Liver (tissue), 9 donors: ENCODE measurements around the gene PLXNB1. TPM values are rescaled to one million over a fixed set of nuclear protein-coding genes. Genes with fewer than 3 reads are reported as not detected.

Experiments used
- DNase-seq: peaks from one replicate; pipeline ENCODE4 v3.0.0-alpha.2; 2017; ENCODE audit warnings: low spot score
- H3K27ac ChIP-seq, 2 donors: one replicate each; pipeline ENCODE4 v1.7.0; 2013; ENCODE audit warnings: inconsistent platforms in 2 of 2, low read length in 2 of 2, control low read depth in 1 of 2, low read depth in 1 of 2, mild to moderate bottlenecking in 1 of 2
- H3K27me3 ChIP-seq, 4 donors: one replicate each; pipeline versions ENCODE4 v1.6.1 to v1.7.0; 2013; ENCODE audit warnings: low read length in 3 of 4, inconsistent platforms in 1 of 4, mild to moderate bottlenecking in 1 of 4, moderate library complexity in 1 of 4; ENCODE audit not compliant: control insufficient read depth in 4 of 4, insufficient read depth in 4 of 4
- H3K36me3 ChIP-seq, 4 donors: one replicate each; pipeline versions ENCODE4 v1.6.1 to v1.7.0; 2013; ENCODE audit warnings: low read length in 3 of 4, mild to moderate bottlenecking in 3 of 4, low read depth in 1 of 4, moderate library complexity in 1 of 4; ENCODE audit not compliant: control insufficient read depth in 4 of 4, insufficient read depth in 3 of 4
- H3K4me1 ChIP-seq, 4 donors: one replicate each; pipeline versions ENCODE4 v1.6.1 to v1.7.0; 2013; ENCODE audit warnings: low read length in 3 of 4, mild to moderate bottlenecking in 3 of 4, moderate library complexity in 1 of 4; ENCODE audit not compliant: control insufficient read depth in 4 of 4, insufficient read depth in 4 of 4
- H3K4me3 ChIP-seq, 3 donors: one replicate each; pipeline versions ENCODE4 v1.6.1 to v1.7.0; 2013; ENCODE audit warnings: low read length in 3 of 3, control low read depth in 1 of 3, low read depth in 1 of 3, mild to moderate bottlenecking in 1 of 3
- H3K9ac ChIP-seq, 2 donors: one replicate each; pipeline ENCODE4 v1.7.0; 2013; ENCODE audit warnings: low read length in 2 of 2, mild to moderate bottlenecking in 2 of 2, moderate library complexity in 2 of 2, control low read depth in 1 of 2, low read depth in 1 of 2
- H3K9me3 ChIP-seq, 4 donors: one replicate each; pipeline versions ENCODE4 v1.6.1 to v1.7.0; 2013; ENCODE audit warnings: low read length in 3 of 4; ENCODE audit not compliant: control insufficient read depth in 4 of 4
- ATF3 ChIP-seq: IDR thresholded peaks from 2 replicates; pipeline ENCODE4 v1.6.1; 2016; ENCODE audit warnings: antibody characterized with exemption
- CTCF ChIP-seq: fragments of 150-350 bp; IDR thresholded peaks from 2 replicates; pipeline ENCODE4 v1.5.1; 2017; ENCODE audit warnings: improper control_type of control experiment, low read depth, low read length; ENCODE audit not compliant: missing input control
- EGR1 ChIP-seq, 2 donors: IDR thresholded peaks; 2 replicates each; pipeline ENCODE4 v1.6.1; 2016 to 2018; ENCODE audit warnings: antibody characterized with exemption in 2 of 2, low read depth in 2 of 2
- FOXA1 ChIP-seq: IDR thresholded peaks from 2 replicates; pipeline ENCODE4 v1.6.1; 2016; ENCODE audit warnings: antibody characterized with exemption
- GABPA ChIP-seq, 2 donors: IDR thresholded peaks in 1 of 2; conservative IDR thresholded peaks in 1 of 2; 2 replicates each; pipeline ENCODE4 v1.6.1; 2016; ENCODE audit warnings: antibody characterized with exemption in 2 of 2, mild to moderate bottlenecking in 1 of 2, moderate library complexity in 1 of 2
- HNF4A ChIP-seq, 2 donors: conservative IDR thresholded peaks; 2 replicates each; pipeline ENCODE4 v1.6.1; 2016; ENCODE audit warnings: antibody characterized with exemption in 2 of 2, mild to moderate bottlenecking in 2 of 2
- MAX ChIP-seq: IDR thresholded peaks from 2 replicates; pipeline ENCODE4 v1.6.1; 2016; ENCODE audit warnings: antibody characterized with exemption
- NR2F2 ChIP-seq: IDR thresholded peaks from 2 replicates; pipeline ENCODE4 v1.6.1; 2016; ENCODE audit warnings: antibody characterized with exemption
- RAD21 ChIP-seq, 2 donors: IDR thresholded peaks; 2 replicates each; pipeline ENCODE4 v1.6.1; 2016; ENCODE audit warnings: antibody characterized with exemption in 2 of 2, mild to moderate bottlenecking in 2 of 2
- REST ChIP-seq: IDR thresholded peaks from 2 replicates; pipeline ENCODE4 v1.6.1; 2016; ENCODE audit warnings: antibody characterized with exemption, mild to moderate bottlenecking
- RXRA ChIP-seq, 2 donors: IDR thresholded peaks; 2 replicates each; pipeline ENCODE4 v1.6.1; 2017 to 2018; ENCODE audit warnings: antibody characterized with exemption in 2 of 2, mild to moderate bottlenecking in 1 of 2
- TAF1 ChIP-seq: conservative IDR thresholded peaks from 2 replicates; pipeline ENCODE4 v1.6.1; 2016; ENCODE audit warnings: antibody characterized with exemption, mild to moderate bottlenecking
- YY1 ChIP-seq: IDR thresholded peaks from 2 replicates; pipeline ENCODE4 v1.6.1; 2016; ENCODE audit warnings: antibody characterized with exemption, mild to moderate bottlenecking
- ZBTB33 ChIP-seq: IDR thresholded peaks from 2 replicates; pipeline ENCODE4 v1.6.1; 2016; ENCODE audit warnings: antibody characterized with exemption
- WGBS: extraction: QIAGEN DNeasy Blood & Tissue Kit; methylation state at CpG from one replicate; pipeline ENCODE4 v1.1.7; 2013; 5-methylcytosine and 5-hydroxymethylcytosine counted together
- polyA plus RNA-seq, 2 donors: library from polyadenylated mRNA; stranded (reverse) in 1 of 2; unstranded in 1 of 2; fragments of 200-250 nt in 1 of 2; fragments of >200 nt in 1 of 2; fragmentation: Nextera tagmentation in 1 of 2; extraction: Ambion mirVana in 1 of 2; gene quantifications; one replicate each; pipeline versions ENCODE4 v1.2.1 to v1.2.3, GENCODE V29; 2013 to 2015
- total RNA-seq, 2 donors: library from RNA; depleted of rRNA; stranded (reverse); fragments of >200 nt; gene quantifications; one replicate each; pipeline ENCODE4 v1.2.3, GENCODE V29; 2014
- donor health status: healthy.
- donor health status: healthy.
- donor health status: healthy.
- donor health status: healthy.
- donor health status: healthy.

Gene PLXNB1
- total and polyA plus RNA-seq, 4 donors, result 38.1 to 204 (median 72.9) TPM

- TF ChIP-seq REST (no peak), EGR1 (IDR thresholded peaks at IDR 0.05; ENCODE audit: low read depth in 2 of 2) (no peak)
Measured at GRCh38 chr3:48436477-48436787, 6.5 kb upstream of the PLXNB1 start (continued).

- TF ChIP-seq RAD21 (IDR thresholded peaks at IDR 0.05) (peak; percentile 100), CTCF (peak; percentile 100), GABPA (IDR thresholded peaks at IDR 0.05 in 1 of 2, conservative IDR thresholded peaks at IDR 0.05 in 1 of 2) (peak in 1 of 2 donors; percentile 21), RXRA (IDR thresholded peaks at IDR 0.05) (peak in 1 of 2 donors; percentile 23), ATF3 (no peak)
- H3K27me3 ChIP-seq, result no peaks in the 10 kb centered on the region
- H3K9me3 ChIP-seq, result no peaks in the 10 kb centered on the region
- no peak overlapping the region for H3K27ac ChIP-seq
- H3K4me1 ChIP-seq, result peaks cover 5 to 36% (median 18%) of the 10 kb centered on the region in 4 donors
- peak; percentile 91 for DNase-seq
- 39% methylated on average over 7 of the region's 7 CpGs for WGBS
- no peak overlapping the region for H3K4me3 ChIP-seq
- H3K9ac ChIP-seq, result no peak overlapping the region
- peaks cover 0 to 7% (median 0%) of the 10 kb centered on the region in 4 donors for H3K36me3 ChIP-seq
Measured at GRCh38 chr3:48435774-48436476, 6.0 kb upstream of the PLXNB1 start.

- no peak overlapping the region for H3K9ac ChIP-seq
- H3K9me3 ChIP-seq, result no peaks in the 10 kb centered on the region
- WGBS, result 93% methylated on average over 4 of the region's 4 CpGs
- no peak overlapping the region for H3K4me3 ChIP-seq
- no peak for DNase-seq
- no peaks in the 10 kb centered on the region for H3K27me3 ChIP-seq
- no peak overlapping the region for H3K27ac ChIP-seq
- H3K4me1 ChIP-seq, result peaks cover 10 to 42% (median 25%) of the 10 kb centered on the region in 4 donors
- peaks cover 0 to 7% (median 0%) of the 10 kb centered on the region in 4 donors for H3K36me3 ChIP-seq
- TF ChIP-seq TAF1 (no peak), EGR1 (IDR thresholded peaks at IDR 0.05; ENCODE audit: low read depth in 2 of 2) (no peak), CTCF (no peak), ZBTB33 (no peak), NR2F2 (no peak), HNF4A (conservative IDR thresholded peaks at IDR 0.05) (no peak), GABPA (IDR thresholded peaks at IDR 0.05 in 1 of 2, conservative IDR thresholded peaks at IDR 0.05 in 1 of 2) (no peak), ATF3 (no peak), FOXA1 (no peak), REST (no peak), MAX (no peak), YY1 (no peak)
Measured at GRCh38 chr3:48435223-48435595, 5.3 kb upstream of the PLXNB1 start.
